Activated CD4-positive, alpha-beta T cell treated with anti-CD3 and anti-CD28 coated beads for 36 hours (primary cell): ENCODE data around the gene RAB33B. TPM values are rescaled to one million over a fixed set of nuclear protein-coding genes. Genes with fewer than 3 reads are reported as not detected.
"Not testable (repeated sequence)": the region's sequence is repeated elsewhere in the genome, so short reads cannot be mapped to it uniquely, and the experiment has no call there.

Experiments used
- ATAC-seq: fragments of 200-7000 bp; cut with Tn5 transposase; one replicate; pipeline ENCODE4 v1.10.0; 2021; ENCODE audit warnings: mild to moderate bottlenecking, moderate library complexity
- CTCF ChIA-PET: fragments of 350-600 bp; sonication (Branson Sonifier 250); formaldehyde crosslinking; loops from one replicate; lab custom pipeline; 2021; ENCODE audit warnings: antibody characterized with exemption; lab: Charles Lee
- POLR2A ChIA-PET: fragments of 350-600 bp; sonication (Branson Sonifier 250); formaldehyde crosslinking; loops from one replicate; lab custom pipeline; 2021; ENCODE audit warnings: antibody characterized with exemption, inconsistent platforms; lab: Charles Lee
- DNase-seq: peaks from one replicate; pipeline ENCODE4 v3.0.0-alpha.2; 2020
- H3K27ac Mint-ChIP-seq: one replicate; pipeline ENCODE4 v1.8.0; 2021; ENCODE audit warnings: mixed read lengths
- H3K27me3 Mint-ChIP-seq: one replicate; pipeline ENCODE4 v1.8.0; 2021; ENCODE audit warnings: mixed read lengths
- H3K36me3 Mint-ChIP-seq: one replicate; pipeline ENCODE4 v1.8.0; 2021; ENCODE audit warnings: low read depth, mixed read lengths
- H3K4me1 Mint-ChIP-seq: one replicate; pipeline ENCODE4 v1.8.0; 2021; ENCODE audit warnings: mixed read lengths
- H3K4me3 Mint-ChIP-seq: one replicate; pipeline ENCODE4 v1.8.0; 2021; ENCODE audit warnings: mild to moderate bottlenecking, moderate library complexity, mixed read lengths
- H3K9me3 Mint-ChIP-seq: one replicate; pipeline ENCODE4 v1.8.0; 2021; ENCODE audit warnings: low read depth, mixed read lengths
- intact Hi-C, 2 experiments: fragments of 100-400 bp; cut with DNase I in 1 of 2; cut with micrococcal nuclease in 1 of 2; formaldehyde crosslinking; loops; one replicate each; pipeline versions ENCODE4 v1.14.2 to v1.15.1; 2022 to 2024; cut with DNase I, micrococcal nuclease
- total RNA-seq, 2 experiments: library from RNA; stranded (reverse); gene quantifications; one replicate each; pipeline ENCODE4 v1.2.3, GENCODE V29; 2021

RAB33B gene
- total RNA-seq, 2 experiments from 2014 or later, result 6.0 to 6.4 TPM

DNA sequence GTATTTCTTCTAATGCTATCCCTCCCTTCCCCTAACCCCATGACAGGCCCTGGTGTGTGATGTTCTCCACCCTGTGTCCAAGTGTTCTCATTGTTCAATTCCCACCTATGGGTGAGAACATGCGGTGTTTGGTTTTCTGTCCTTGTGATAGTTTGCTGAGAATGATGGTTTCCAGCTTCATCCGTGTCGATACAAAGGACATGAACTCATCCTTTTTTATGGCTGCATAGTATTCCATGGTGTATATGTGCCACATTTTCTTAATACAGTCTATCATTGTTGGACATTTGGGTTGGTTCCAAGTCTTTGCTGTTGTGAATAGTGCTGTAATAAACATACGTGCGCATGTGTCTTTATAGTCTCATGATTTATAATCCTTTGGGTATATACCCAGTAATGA lies 10.6 kb downstream of the RAB33B start:
- CTCF ChIA-PET, ATAC-seq, intact Hi-C loops, H3K27ac Mint-ChIP-seq, H3K27me3 Mint-ChIP-seq, H3K4me1 Mint-ChIP-seq, DNase-seq, H3K4me3 Mint-ChIP-seq, POLR2A ChIA-PET: not testable (repeated sequence)
- Mint-ChIP-seq H3K9me3 (peaks cover 11% of the 10 kb centered on the region), H3K36me3 (peaks cover 31% of the 10 kb centered on the region)

DNA sequence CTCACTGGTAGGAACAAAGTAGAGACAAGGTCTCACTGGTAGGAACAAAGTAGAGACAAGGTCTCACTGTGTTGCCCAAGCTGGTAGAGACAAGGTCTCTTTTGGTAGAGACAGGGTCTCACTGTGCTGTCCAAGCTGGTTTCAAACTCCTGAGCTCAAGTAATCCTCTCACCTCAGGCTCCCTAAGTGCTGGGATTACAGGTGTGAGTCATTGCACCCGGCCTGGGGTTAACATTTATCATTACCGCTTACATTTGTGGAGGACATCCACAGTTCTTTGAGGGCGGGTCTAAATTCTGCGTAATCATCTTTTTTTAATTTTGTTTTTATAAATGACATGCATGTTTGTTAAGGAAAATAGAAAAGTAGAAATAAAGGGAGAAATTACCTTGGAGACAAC lies 12.0 kb downstream of the RAB33B start:
- Mint-ChIP-seq H3K27me3 (no peaks in the 10 kb centered on the region), H3K9me3 (peaks cover 11% of the 10 kb centered on the region), H3K4me1 (peaks cover 3% of the 10 kb centered on the region), H3K4me3 (no peak overlapping the region), H3K27ac (no peak overlapping the region), H3K36me3 (peaks cover 26% of the 10 kb centered on the region)
- intact Hi-C loops, result no loop called here
- CTCF ChIA-PET, result interaction anchor here (0.7 to 1.2 kb wide), 2 partner anchors 10 kb away, joined by 3 read pairs; no protein-coding TSS in a partner anchor
- DNase-seq, result no peak
- no peak for ATAC-seq
- POLR2A ChIA-PET, result interaction anchor here (0.6 kb wide), 1 partner anchor 10 kb away, joined by 4 read pairs; no protein-coding TSS in a partner anchor

DNA sequence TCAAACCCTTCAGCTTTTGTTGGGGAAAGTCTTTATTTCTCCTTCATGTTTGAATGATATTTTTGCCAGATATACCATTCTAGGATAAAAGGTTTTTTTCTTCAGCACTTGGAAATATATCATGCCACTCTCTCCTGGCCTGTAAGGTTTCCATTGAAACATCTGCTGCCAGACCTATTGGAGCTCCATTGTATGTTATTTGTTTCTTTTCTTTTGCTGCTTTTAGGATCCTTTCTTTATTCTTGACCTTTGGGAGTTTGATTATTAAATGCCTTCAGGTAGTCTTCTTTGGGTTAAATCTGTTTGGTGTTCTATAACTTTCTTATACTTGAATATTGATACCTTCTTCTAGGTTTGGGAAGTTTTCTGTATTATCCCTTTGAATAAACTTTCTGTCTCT lies 14.8 kb downstream of the RAB33B start:
- intact Hi-C loops, result not testable (repeated sequence)

DNA sequence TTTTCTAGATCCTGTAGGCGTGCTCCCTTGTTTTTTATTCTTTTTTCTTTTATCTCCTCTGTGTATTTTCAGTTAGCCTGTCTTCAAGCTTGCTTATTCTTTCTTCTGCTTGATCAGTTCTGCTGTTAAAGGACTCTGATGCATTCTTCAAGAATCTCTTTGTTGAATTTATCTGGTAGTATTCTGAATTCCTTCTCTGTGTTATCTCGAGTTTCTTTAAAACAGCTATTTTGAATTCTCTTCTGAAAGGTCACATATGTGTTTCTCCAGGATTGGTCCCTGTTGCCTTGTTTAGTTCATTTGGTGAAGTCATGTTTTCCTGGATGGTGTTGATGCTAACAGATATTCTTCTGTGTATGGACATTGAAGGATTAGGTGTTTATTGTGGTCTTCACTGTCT lies 15.3 kb downstream of the RAB33B start:
- Mint-ChIP-seq H3K27me3 (no peaks in the 10 kb centered on the region), H3K36me3 (peaks cover 36% of the 10 kb centered on the region), H3K4me1 (peaks cover 3% of the 10 kb centered on the region), H3K4me3 (no peak overlapping the region), H3K9me3 (peaks cover 11% of the 10 kb centered on the region), H3K27ac (no peak overlapping the region)
- intact Hi-C loops, result no loop called here
- CTCF ChIA-PET, result no interaction called here
- DNase-seq (no peak), ATAC-seq (no peak)
- POLR2A ChIA-PET, result no interaction called here

More for the DNA sequence above, 14.8 kb downstream of the RAB33B start:
- POLR2A ChIA-PET, CTCF ChIA-PET, ATAC-seq, H3K27me3 Mint-ChIP-seq, H3K4me3 Mint-ChIP-seq, DNase-seq, H3K4me1 Mint-ChIP-seq, H3K27ac Mint-ChIP-seq: not testable (repeated sequence)
- Mint-ChIP-seq H3K9me3 (peaks cover 11% of the 10 kb centered on the region), H3K36me3 (peaks cover 38% of the 10 kb centered on the region)

DNA sequence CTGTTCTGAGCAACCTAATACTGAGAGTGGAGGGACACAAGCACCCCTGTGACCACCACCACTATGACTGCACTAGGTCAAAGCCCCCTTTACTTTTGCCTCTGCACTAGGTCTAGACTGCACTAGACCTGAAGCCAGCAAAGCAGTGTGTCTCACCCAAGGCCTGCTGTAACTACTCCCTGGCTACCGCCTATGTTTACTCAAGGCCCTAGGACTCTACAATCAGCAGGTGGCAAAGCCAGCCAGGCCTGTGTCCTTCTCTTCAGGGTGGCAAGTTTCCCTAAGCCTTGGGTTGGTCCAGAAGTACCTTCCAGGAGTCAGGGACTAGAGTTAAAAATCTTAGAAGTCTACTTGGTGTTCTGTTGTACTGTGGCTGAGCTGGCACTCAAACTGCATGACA lies 15.9 kb downstream of the RAB33B start:
- peaks cover 3% of the 10 kb centered on the region for H3K4me1 Mint-ChIP-seq
- CTCF ChIA-PET, result no interaction called here
- DNase-seq (no peak), ATAC-seq (no peak)
- intact Hi-C loops, result no loop called here
- no peak overlapping the region for H3K27ac Mint-ChIP-seq
- POLR2A ChIA-PET, result interaction anchor here (1.0 kb wide), 1 partner anchor 17 kb away, joined by 5 read pairs; no protein-coding TSS in a partner anchor
- H3K27me3 Mint-ChIP-seq, result no peaks in the 10 kb centered on the region
- peaks cover 11% of the 10 kb centered on the region for H3K9me3 Mint-ChIP-seq
- H3K4me3 Mint-ChIP-seq, result no peak overlapping the region
- H3K36me3 Mint-ChIP-seq, result peaks cover 31% of the 10 kb centered on the region

DNA sequence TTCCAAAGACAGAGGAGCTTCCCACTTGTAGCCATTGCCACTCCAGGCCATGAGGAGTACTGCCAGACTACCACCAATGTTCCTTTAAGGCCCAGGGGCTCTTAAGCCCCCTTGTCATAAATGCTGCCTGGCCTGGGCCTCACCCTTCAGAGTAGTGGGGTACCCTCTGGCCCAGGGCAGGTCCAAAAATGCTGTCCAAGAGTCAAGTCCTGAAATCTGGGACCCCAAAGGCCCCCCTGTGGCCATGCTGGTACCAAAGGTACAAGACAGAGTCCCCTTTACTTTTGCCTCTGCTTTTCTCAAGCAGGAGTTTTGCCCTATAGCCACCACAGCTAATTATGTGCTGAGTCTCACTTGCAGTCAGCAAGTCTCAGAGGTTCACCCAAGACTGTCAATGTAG lies 16.4 kb downstream of the RAB33B start:
- no peak for DNase-seq
- Mint-ChIP-seq H3K27me3 (no peaks in the 10 kb centered on the region), H3K36me3 (peaks cover 29% of the 10 kb centered on the region), H3K4me1 (peaks cover 3% of the 10 kb centered on the region), H3K4me3 (no peak overlapping the region), H3K27ac (no peak overlapping the region), H3K9me3 (peaks cover 11% of the 10 kb centered on the region)
- intact Hi-C loops, result no loop called here
- CTCF ChIA-PET, result interaction anchor here (0.6 kb wide), 1 partner anchor 895 kb away, joined by 4 read pairs; no protein-coding TSS in a partner anchor
- no peak for ATAC-seq
- POLR2A ChIA-PET, result interaction anchor here (1.0 kb wide), 1 partner anchor 17 kb away, joined by 5 read pairs; no protein-coding TSS in a partner anchor

DNA sequence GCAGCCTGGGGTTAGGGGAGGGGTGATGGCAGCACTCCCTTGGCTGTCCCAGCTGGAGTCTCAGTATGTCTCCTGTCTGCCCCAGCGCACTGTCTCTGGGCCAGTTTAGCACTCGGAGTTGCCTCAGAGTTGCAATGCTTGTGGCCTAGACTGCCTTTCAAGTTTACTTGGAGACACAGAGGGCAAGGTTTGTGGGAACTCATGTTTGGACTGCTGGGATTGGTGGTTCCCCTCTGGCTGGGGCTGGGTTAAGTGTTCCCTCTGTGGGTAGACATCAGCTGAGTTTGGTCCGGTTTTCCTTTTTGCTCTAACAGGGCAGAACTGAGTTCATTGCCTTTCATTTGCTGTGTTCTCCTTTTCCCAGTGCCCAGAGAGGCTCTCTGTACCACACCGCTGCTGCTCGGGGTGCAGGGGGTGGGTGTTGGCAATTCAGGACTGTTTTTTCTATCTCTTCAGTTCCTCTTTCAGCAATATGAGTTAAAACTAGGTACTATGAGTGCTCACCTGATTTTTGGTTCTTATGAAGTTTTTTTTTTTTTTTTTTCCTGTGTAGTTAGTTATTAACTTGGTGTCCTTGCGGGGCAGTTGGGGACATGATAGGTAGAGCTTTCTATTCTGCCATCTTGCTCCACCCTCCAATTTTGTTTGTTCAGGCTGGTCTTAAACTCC lies 17.2 kb downstream of the RAB33B start:
- peaks cover 3% of the 10 kb centered on the region for H3K4me1 Mint-ChIP-seq
- H3K27ac Mint-ChIP-seq, result no peak overlapping the region
- ChIA-PET POLR2A (interaction anchor here (1.0 kb wide), 1 partner anchor 18 kb away, joined by 5 read pairs; no protein-coding TSS in a partner anchor), CTCF (no interaction called here)
- no peak overlapping the region for H3K4me3 Mint-ChIP-seq
- H3K9me3 Mint-ChIP-seq, result peaks cover 11% of the 10 kb centered on the region
- intact Hi-C loops, result no loop called here
- DNase-seq, result no peak
- ATAC-seq, result no peak
- H3K36me3 Mint-ChIP-seq, result peaks cover 29% of the 10 kb centered on the region
- no peaks in the 10 kb centered on the region for H3K27me3 Mint-ChIP-seq

DNA sequence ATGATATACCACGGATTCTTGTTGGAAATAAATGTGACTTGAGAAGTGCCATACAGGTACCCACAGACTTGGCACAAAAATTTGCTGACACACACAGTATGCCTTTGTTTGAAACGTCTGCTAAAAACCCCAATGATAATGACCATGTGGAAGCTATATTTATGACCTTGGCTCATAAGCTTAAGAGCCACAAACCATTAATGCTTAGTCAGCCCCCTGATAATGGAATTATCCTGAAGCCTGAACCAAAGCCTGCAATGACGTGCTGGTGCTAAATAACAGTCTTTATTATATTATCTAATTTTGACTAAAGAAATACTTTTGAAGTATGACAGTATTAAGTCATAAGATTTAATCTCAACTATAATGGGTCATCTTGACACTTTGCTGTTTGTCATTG lies 18.9 kb downstream of the RAB33B start:
- ATAC-seq (no peak), DNase-seq (no peak)
- CTCF ChIA-PET, result no interaction called here
- intact Hi-C loops, result no loop called here
- Mint-ChIP-seq H3K4me3 (no peak overlapping the region), H3K27me3 (no peaks in the 10 kb centered on the region), H3K27ac (no peak overlapping the region), H3K36me3 (peaks cover 28% of the 10 kb centered on the region), H3K9me3 (peaks cover 11% of the 10 kb centered on the region), H3K4me1 (peaks cover 3% of the 10 kb centered on the region)
- POLR2A ChIA-PET, result no interaction called here

DNA sequence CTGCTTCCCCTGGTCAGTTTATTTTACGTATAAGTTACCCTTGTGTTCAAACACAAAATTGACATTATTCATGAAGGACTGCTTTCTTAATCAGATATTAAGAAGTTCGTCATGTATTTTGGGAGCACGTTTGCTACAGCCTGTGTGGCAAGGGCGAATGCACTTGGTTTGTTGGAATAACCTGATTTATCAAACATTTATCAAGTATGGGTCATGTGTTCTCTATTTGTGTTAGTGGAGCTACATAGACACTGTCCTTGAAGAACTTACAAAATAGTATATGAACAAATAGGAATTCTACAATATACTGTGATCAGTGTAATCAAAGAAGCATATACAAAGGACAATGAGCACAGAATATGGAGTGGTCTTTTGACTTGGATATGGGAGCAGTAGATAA lies 22.4 kb downstream of the RAB33B start:
- intact Hi-C loops, result no loop called here
- no peaks in the 10 kb centered on the region for H3K4me1 Mint-ChIP-seq
- ATAC-seq (no peak), DNase-seq (no peak)
- POLR2A ChIA-PET, result no interaction called here
- no peaks in the 10 kb centered on the region for H3K27me3 Mint-ChIP-seq
- H3K36me3 Mint-ChIP-seq, result peaks cover 18% of the 10 kb centered on the region
- H3K4me3 Mint-ChIP-seq, result no peak overlapping the region
- H3K27ac Mint-ChIP-seq, result no peak overlapping the region
- CTCF ChIA-PET, result interaction anchor here (1.0 to 1.3 kb wide), 2 partner anchors 11 to 85 kb away, joined by 3 read pairs; no protein-coding TSS in a partner anchor
- H3K9me3 Mint-ChIP-seq, result no peaks in the 10 kb centered on the region

DNA sequence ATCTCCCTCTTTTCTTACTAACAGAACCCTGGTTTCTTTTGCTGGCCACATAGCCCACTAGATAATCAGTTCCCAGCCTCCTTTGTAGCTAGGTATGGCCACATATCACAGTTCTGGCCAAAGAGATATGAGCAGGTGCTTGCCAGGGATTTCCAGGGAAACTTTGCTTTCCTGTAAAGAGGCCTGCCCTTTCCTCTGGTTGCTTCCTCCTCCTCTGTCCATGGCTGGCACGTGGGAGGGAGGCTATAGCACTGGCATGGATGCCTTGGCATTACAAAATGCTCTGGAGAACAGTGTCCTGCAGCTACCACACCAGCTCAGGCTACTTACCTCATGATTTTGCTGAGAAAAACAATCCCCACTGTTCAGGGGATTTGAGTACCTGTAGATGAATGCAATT lies 27.5 kb downstream of the RAB33B start:
- ChIA-PET POLR2A (no interaction called here), CTCF (interaction anchor here (0.7 kb wide), 1 partner anchor 261 kb away, joined by 5 read pairs; no protein-coding TSS in a partner anchor)
- Mint-ChIP-seq H3K4me1 (no peaks in the 10 kb centered on the region), H3K4me3 (no peak overlapping the region), H3K27me3 (no peaks in the 10 kb centered on the region), H3K27ac (no peak overlapping the region), H3K36me3 (peaks cover 2% of the 10 kb centered on the region), H3K9me3 (no peaks in the 10 kb centered on the region)
- no peak for ATAC-seq
- intact Hi-C loops, result no loop called here
- DNase-seq, result no peak

DNA sequence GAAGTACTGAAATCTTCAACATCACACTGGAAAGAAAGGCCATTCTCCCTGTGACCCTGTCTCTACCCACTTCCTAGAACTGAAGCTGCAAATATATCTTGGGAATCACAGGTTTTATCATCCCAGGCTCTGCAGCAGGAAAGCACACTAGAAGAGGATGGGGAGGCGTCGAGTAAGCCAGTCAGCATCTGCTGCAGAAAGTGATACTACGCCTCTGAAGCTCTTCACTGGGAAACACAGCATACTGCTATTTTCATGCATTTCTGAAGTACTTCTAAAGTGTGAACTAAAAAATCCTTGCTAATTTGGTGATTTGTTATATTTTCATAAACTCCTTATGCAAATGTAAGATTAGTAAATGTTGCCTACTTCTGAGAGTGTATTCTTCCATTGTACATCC lies 29.1 kb downstream of the RAB33B start:
- CTCF ChIA-PET, result no interaction called here

DNA sequence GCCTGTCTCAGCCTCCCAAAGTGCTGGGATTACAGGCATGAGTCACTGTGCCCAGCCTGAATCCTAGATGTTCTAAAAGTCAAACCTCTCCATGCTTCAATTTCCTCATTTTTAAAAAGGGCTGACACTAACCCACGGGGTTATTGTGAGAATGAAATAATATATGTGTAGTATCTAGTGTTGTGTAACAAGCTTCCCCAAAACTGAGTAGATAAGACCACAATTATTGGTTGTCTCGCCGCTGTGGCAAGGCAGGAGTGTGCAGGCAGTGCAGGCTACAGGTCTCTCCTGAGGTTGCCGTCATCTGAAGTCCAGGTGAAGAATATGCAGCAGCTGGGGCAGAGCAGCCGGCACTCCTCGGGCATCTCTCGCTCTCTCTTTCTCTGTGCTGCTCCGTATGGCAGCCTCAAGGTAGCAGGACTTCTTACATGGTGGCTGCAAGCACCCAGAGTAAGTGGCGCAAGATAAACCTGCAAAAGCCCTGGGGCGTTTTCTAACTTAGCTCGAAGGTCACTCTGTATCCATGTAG lies 30.9 kb downstream of the RAB33B start:
- DNase-seq (no peak), ATAC-seq (no peak)
- POLR2A ChIA-PET, result no interaction called here
- Mint-ChIP-seq H3K4me1 (no peaks in the 10 kb centered on the region), H3K27me3 (no peaks in the 10 kb centered on the region), H3K4me3 (no peak overlapping the region), H3K27ac (no peak overlapping the region), H3K36me3 (no peaks in the 10 kb centered on the region), H3K9me3 (no peaks in the 10 kb centered on the region)
- intact Hi-C loops, result no loop called here
- CTCF ChIA-PET, result no interaction called here

More for the DNA sequence above, 29.1 kb downstream of the RAB33B start:
- H3K4me3 Mint-ChIP-seq, result no peak overlapping the region
- H3K4me1 Mint-ChIP-seq, result no peaks in the 10 kb centered on the region
- no peaks in the 10 kb centered on the region for H3K9me3 Mint-ChIP-seq
- no peak overlapping the region for H3K27ac Mint-ChIP-seq
- no peaks in the 10 kb centered on the region for H3K27me3 Mint-ChIP-seq
- DNase-seq (no peak), ATAC-seq (no peak)
- peaks cover 2% of the 10 kb centered on the region for H3K36me3 Mint-ChIP-seq
- POLR2A ChIA-PET, result no interaction called here
- intact Hi-C loops, result no loop called here
